ENCODE results near the gene KLHL26.

KLHL26 gene

GRCh38 chr19:18712981-18713380, 76.2 kb downstream of the KLHL26 start:
- DNase-seq (ENCODE audit: low read depth in 1 of 2, low spot score in 1 of 2) = no peak

- no peak for DNase-seq (ENCODE audit: low read depth in 1 of 2, low spot score in 1 of 2)
Measured at GRCh38 chr19:18713550-18714117, 76.8 kb downstream of the KLHL26 start.

GRCh38 chr19:18715416-18715815, 78.6 kb downstream of the KLHL26 start:
- DNase-seq (ENCODE audit: low read depth in 1 of 2, low spot score in 1 of 2) = no peak

GRCh38 chr19:18716857-18717256, 80.0 kb downstream of the KLHL26 start:
- no peak for DNase-seq (ENCODE audit: low read depth in 1 of 2, low spot score in 1 of 2)

- DNase-seq (ENCODE audit: low read depth in 1 of 2, low spot score in 1 of 2) = no peak
Measured at GRCh38 chr19:18717601-18718000, 80.8 kb downstream of the KLHL26 start.

- DNase-seq (ENCODE audit: low read depth in 1 of 2, low spot score in 1 of 2) = no peak
Measured at GRCh38 chr19:18718015-18718526, 81.2 kb downstream of the KLHL26 start.

GRCh38 chr19:18718846-18719458, 82.1 kb downstream of the KLHL26 start:
- DNase-seq (ENCODE audit: low read depth in 1 of 2, low spot score in 1 of 2) = no peak

- DNase-seq (ENCODE audit: low read depth in 1 of 2, low spot score in 1 of 2) = no peak
Measured at GRCh38 chr19:18719541-18719940, 82.7 kb downstream of the KLHL26 start.
